Renal cortex interstitium (tissue), 11 donors: ENCODE measurements around the gene PALM2AKAP2. TPM values are rescaled to one million over a fixed set of nuclear protein-coding genes. Genes with fewer than 3 reads are reported as not detected.
A peak's percentile ranks its signal among the peaks of the same experiment; 100 is the strongest.
"Not testable (repeated sequence)": the region's sequence is repeated elsewhere in the genome, so short reads cannot be mapped to it uniquely, and the experiment has no call there.

ENCODE experiments used
- DNase-seq, 11 donors: peaks; one replicate each; pipeline ENCODE4 v3.0.0-alpha.2; 2013; ENCODE audit warnings: low read depth in 9 of 11, low spot score in 4 of 11; ENCODE audit errors: extremely low read depth in 1 of 11
- polyA plus RNA-seq, 3 donors: library from polyadenylated mRNA; unstranded; fragments of 120-200 nt; gene quantifications; one replicate each; pipeline ENCODE4 v1.2.1, GENCODE V29; 2013; ENCODE audit not compliant: insufficient read length in 3 of 3

PALM2AKAP2 gene
- polyA plus RNA-seq, 3 donors = 8.9 to 12.2 (median 11.0) TPM

DNA sequence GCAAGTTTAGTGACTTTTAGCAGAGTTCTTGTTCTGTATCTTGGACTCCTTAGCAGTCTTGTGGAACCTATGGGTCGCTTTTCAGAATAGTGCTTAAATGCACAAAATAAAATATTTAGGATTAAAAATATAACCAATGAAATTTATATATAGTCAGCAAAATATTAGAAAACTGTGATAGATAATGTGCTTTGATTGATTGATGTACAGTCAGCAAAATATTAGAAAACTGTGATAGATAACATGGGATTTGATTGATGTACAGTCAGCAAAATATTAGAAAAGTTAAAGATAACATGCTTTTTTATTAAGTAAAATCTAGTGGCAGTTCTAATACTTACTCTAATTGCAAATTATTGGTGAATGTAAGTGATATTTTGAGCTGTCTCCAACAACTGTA, 16.1 kb downstream of the PALM2AKAP2 start:
- no peak for DNase-seq

DNA sequence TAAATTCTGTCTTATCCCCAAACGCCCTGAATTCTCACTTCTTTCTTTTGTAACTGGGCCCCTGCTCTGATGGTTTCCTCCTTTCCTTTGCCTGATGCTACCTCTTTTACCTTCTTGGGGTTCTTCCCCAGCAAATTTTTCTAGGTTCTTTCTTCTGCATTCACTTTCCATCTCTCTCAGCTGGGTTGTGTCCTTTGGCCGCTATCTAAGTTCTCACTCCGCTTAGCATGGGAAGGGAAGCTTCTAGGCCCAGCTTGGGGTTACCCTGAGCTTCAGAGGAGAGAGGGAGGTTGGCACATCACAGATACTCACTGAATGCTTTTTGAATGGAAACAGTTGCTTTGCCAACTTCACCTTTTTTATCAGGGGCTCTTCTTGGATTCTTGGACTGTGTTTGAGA, 17.0 kb downstream of the PALM2AKAP2 start:
- no peak for DNase-seq

DNA sequence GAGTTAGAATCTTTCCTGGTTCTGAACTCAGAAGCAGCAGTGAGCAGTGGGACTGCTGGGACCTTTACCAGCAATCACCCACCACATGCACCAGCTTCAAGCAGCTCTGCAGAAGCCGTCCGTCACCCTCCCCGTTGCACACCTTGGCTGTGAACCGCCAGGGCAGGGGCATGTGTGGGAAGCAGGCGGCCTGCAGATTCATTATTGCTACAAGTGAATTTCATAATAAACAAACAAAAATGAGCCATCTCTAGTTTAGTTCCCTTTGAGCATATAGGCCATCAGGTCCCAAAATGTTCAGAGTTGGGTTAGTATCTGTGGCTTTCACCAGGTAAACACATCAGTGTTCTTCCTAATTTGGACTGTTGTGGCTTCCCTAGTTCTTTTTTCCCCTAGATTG, 17.5 kb downstream of the PALM2AKAP2 start:
- no peak for DNase-seq

DNA sequence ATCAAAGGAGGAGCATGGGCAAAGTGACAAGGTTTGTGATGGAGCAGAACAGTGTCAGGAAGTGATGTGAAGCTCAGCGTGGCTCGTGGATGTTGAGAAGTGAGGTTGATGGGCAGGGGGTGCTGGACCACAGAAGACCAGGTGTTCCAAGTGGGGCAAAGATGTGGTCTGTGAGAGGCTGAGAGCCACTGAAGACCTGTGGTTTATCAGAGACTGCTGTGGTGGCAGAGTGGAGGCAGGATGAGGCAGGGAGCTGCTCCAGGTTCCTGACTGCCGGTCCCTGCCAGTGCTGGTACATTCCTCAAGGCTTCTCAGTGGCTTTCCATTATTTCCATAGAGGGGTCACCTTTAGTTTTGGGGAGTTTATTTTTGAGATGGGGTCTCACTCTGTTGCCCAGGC, 19.1 kb downstream of the PALM2AKAP2 start:
- DNase-seq = no peak

- DNase-seq = no peak
These were observed 19.8 kb downstream of the PALM2AKAP2 start for GRCh38 chr9:109799792-109800191.

DNA sequence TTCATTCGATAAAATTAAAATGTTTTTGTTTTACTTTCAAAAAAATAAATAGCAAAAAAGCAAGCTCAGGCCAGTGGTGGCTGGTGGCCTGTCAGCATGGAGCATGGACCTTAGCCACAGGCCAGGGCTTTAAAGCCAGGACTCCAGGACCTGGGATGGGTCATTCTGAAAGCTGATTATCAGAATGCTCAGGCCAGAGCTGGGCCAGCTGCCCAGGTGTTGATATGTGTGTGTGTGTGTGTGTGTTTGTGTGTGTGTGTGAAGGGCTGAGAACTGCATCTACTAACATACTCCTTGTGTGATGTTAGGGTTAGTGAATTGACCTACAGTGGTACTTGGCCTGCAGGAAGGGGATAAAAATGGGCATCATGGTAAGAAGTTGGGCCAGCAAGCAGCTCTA, 21.5 kb downstream of the PALM2AKAP2 start:
- no peak for DNase-seq

DNA sequence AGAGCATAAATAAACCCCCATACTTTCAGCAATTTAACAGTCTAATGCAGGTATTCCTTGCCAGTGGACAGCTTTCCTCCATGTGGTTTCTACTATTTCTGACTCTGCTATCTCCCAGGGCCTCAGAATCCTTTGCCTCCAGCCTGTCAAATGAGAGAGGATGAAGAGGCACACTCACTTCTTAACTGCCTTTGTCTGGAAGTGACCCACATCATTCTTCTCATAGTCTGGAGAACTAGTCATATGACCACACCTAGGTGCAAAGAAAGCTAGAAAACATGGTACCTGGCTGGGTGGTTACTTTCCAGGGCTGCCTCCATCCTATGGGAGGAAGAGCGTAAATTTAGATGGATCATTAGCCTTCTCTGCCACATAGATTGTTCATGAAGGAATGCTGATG, 22.5 kb downstream of the PALM2AKAP2 start:
- no peak for DNase-seq

DNA sequence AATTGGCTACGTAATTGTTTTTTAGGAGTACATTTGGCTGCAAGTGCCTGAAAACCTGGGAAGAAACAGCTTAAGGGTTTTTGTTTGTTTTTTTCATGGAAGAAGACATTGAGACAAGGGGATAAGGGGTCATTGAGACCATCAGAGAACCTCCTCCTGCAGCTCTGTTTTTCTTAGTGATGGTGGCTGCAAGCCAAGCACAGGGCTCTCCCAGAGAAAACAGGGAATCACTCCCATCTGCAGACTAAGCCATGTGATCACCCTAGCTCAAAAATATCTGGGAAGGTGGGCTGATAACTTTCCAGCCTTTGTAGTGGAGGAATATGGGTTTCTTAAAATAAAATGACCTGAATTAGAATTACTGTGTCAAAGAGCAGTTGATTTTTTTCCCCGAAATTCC, 25.1 kb downstream of the PALM2AKAP2 start:
- no peak for DNase-seq

- no peak for DNase-seq
These were observed 26.6 kb downstream of the PALM2AKAP2 start for GRCh38 chr9:109806506-109807115.

DNA sequence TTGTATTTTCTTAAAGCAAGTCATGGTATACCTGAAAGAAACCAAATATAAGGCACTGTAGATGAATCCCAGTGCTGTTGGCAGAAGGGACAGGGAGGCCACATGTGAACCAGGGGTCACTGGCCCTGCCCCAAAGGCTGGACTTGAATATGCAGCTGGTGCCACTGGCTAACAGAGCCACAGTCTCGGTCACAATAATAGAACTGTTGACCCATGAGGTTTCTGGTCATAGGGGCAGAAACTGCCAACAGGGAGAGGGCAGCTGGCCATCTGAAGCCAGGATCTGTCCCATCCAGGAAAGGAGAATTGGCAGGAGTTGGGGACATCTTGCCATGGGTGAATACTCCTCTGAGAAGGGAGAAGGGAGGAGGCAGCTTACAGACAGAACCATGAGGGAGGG, 31.9 kb downstream of the PALM2AKAP2 start:
- DNase-seq = no peak

- DNase-seq = no peak
These were observed 32.3 kb downstream of the PALM2AKAP2 start for GRCh38 chr9:109812331-109812730.

- no peak for DNase-seq
These were observed 32.9 kb downstream of the PALM2AKAP2 start for GRCh38 chr9:109812818-109813281.

- DNase-seq = no peak
These were observed 33.3 kb downstream of the PALM2AKAP2 start for GRCh38 chr9:109813303-109813702.

DNA sequence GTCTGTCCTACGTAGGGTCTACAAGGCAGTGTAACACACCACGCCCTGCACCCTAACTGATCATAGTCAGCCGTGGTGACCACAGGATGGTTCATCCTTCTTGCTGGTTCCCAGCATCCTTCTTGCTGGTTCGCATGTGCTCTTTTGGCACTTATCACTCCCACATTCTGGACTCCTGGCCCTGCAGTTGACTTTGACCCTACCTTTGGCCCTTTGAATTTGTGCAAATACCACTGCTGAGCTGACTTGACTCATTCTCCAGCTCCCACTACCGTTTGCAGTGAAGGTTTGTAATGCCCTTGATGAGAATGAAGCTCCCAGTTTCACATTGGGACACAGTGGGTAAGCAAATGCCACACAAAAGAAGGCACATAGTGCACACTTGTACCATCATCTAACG, 33.8 kb downstream of the PALM2AKAP2 start:
- DNase-seq = no peak

GRCh38 chr9:109815366-109815947, 35.5 kb downstream of the PALM2AKAP2 start:
- DNase-seq = no peak

DNA sequence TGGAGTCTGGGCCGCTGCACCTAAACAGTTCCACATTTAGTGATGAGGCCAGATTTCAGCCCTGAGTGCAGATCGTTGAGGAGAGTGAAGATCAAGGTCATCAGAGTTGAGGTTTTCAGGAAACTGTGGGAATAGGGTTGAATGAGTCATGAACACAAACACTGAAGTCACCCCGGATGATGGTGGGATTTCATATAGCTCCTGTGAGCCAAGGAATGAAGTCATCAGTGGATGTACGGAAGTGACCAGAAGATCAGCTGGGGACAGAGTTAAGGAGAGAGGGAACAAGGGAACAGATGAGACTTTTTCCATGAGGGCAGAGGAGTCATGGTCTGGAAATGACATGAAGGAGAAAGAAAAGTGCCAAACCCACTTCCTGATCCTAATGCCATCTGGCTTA, 36.5 kb downstream of the PALM2AKAP2 start:
- no peak for DNase-seq

- peak in 1 of 11 donors; percentile 15 for DNase-seq
These were observed 37.3 kb downstream of the PALM2AKAP2 start for GRCh38 chr9:109817146-109817845.

DNA sequence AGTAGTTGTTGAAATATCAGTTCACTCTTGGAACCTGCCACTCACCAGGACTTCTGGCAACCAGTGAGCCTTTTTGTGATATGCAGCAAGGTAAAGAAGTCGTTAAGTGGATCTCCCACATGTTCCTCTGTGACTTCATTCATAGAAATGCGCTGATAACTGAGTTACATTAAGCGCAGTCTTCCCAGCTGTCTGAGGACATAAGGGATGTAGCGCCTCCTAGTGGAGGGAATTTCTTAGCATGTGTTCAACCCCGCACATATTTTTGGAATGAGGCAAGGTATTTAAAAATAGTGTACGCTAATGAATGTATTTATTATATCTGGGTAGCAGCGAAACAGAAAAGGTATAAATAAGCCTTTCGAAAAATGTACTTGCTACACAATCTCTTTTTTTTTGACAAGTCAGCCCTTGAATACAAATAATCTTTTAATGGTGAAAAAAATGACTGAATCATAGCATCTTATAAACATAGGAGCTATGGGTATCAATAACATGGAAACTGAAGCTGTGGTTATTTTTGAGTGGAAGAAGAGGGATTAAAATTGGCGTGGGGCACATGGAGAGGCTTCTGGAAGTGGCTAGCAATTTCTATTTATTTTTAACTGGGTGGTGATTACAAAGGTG, 38.0 kb downstream of the PALM2AKAP2 start:
- peak; percentile 92 to 98 (median 95) for DNase-seq

GRCh38 chr9:109821711-109822110, 41.7 kb downstream of the PALM2AKAP2 start:
- no peak for DNase-seq

- not testable (repeated sequence) for DNase-seq
These were observed 45.4 kb downstream of the PALM2AKAP2 start for GRCh38 chr9:109825383-109825782.
